ENCODE data around the gene COLEC12. TPM values are rescaled to one million over a fixed set of nuclear protein-coding genes. Genes with fewer than 3 reads are reported as not detected.

COLEC12 gene
- total and polyA plus RNA-seq, 10 of the 15 experiments (the other 5 are each of a cell fraction or from before 2014, with no cell fraction given), result 0.04 to 0.05 TPM; not detected in 8

DNA sequence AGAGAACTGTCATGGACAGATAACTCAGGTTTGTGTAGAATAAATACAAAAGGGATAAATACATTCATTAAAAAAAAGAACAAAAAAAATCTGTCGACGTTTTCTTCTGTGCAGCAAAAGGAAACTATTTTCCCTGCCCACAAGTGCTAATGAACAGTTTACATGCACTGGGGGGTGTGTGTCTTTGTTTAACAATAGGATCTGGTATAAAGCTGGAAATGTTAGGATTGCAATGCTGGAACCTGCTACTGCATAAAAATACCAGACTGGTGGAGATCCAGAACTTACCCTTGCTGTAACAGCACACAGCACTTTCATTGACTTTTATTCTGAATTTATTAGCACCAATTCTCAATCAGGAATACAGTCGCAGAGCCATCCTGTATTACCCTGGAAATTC, 148.1 kb downstream of the COLEC12 start (continued):
- TF ChIP-seq, protein P1, sequence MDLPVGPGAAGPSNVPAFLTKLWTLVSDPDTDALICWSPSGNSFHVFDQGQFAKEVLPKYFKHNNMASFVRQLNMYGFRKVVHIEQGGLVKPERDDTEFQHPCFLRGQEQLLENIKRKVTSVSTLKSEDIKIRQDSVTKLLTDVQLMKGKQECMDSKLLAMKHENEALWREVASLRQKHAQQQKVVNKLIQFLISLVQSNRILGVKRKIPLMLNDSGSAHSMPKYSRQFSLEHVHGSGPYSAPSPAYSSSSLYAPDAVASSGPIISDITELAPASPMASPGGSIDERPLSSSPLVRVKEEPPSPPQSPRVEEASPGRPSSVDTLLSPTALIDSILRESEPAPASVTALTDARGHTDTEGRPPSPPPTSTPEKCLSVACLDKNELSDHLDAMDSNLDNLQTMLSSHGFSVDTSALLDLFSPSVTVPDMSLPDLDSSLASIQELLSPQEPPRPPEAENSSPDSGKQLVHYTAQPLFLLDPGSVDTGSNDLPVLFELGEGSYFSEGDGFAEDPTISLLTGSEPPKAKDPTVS (IDR thresholded peaks at IDR 0.05; ENCODE audit: low read depth, low read length), result no peak
- TF ChIP-seq CHD1 (IDR thresholded peaks at IDR 0.05; ENCODE audit: low read depth, low read length) (no peak), CBX5 (IDR thresholded peaks at IDR 0.05; ENCODE audit: low read depth) (no peak), YY1 (IDR thresholded peaks at IDR 0.05; ENCODE audit: low read depth, low read length) (no peak), NR2C1 (IDR thresholded peaks at IDR 0.05) (no peak), JUND (IDR thresholded peaks at IDR 0.05; ENCODE audit: low read depth, low read length) (no peak), DPF2 (IDR thresholded peaks at IDR 0.05) (no peak), RCOR1 (conservative IDR thresholded peaks at IDR 0.05; ENCODE audit: low read depth, low read length) (no peak), BHLHE40 (IDR thresholded peaks at IDR 0.05; ENCODE audit: borderline replicate concordance in 1 of 2, low read depth in 2 of 2, low read length in 1 of 2) (no peak)
- TF ChIP-seq, protein P2, sequence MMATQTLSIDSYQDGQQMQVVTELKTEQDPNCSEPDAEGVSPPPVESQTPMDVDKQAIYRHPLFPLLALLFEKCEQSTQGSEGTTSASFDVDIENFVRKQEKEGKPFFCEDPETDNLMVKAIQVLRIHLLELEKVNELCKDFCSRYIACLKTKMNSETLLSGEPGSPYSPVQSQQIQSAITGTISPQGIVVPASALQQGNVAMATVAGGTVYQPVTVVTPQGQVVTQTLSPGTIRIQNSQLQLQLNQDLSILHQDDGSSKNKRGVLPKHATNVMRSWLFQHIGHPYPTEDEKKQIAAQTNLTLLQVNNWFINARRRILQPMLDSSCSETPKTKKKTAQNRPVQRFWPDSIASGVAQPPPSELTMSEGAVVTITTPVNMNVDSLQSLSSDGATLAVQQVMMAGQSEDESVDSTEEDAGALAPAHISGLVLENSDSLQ (IDR thresholded peaks at IDR 0.05), result no peak
- TF ChIP-seq, protein P3, sequence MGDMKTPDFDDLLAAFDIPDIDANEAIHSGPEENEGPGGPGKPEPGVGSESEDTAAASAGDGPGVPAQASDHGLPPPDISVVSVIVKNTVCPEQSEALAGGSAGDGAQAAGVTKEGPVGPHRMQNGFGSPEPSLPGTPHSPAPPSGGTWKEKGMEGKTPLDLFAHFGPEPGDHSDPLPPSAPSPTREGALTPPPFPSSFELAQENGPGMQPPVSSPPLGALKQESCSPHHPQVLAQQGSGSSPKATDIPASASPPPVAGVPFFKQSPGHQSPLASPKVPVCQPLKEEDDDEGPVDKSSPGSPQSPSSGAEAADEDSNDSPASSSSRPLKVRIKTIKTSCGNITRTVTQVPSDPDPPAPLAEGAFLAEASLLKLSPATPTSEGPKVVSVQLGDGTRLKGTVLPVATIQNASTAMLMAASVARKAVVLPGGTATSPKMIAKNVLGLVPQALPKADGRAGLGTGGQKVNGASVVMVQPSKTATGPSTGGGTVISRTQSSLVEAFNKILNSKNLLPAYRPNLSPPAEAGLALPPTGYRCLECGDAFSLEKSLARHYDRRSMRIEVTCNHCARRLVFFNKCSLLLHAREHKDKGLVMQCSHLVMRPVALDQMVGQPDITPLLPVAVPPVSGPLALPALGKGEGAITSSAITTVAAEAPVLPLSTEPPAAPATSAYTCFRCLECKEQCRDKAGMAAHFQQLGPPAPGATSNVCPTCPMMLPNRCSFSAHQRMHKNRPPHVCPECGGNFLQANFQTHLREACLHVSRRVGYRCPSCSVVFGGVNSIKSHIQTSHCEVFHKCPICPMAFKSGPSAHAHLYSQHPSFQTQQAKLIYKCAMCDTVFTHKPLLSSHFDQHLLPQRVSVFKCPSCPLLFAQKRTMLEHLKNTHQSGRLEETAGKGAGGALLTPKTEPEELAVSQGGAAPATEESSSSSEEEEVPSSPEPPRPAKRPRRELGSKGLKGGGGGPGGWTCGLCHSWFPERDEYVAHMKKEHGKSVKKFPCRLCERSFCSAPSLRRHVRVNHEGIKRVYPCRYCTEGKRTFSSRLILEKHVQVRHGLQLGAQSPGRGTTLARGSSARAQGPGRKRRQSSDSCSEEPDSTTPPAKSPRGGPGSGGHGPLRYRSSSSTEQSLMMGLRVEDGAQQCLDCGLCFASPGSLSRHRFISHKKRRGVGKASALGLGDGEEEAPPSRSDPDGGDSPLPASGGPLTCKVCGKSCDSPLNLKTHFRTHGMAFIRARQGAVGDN (IDR thresholded peaks at IDR 0.05), result no peak

All from GM12878 (cell line).